Astrocyte of the hippocampus (primary cell): Measurements from ENCODE around the gene RYR2.

Experiments
- DNase-seq: peaks from one replicate; pipeline ENCODE4 v3.0.0; 2011; ENCODE audit warnings: low read depth, low spot score

The RYR2 gene

DNA sequence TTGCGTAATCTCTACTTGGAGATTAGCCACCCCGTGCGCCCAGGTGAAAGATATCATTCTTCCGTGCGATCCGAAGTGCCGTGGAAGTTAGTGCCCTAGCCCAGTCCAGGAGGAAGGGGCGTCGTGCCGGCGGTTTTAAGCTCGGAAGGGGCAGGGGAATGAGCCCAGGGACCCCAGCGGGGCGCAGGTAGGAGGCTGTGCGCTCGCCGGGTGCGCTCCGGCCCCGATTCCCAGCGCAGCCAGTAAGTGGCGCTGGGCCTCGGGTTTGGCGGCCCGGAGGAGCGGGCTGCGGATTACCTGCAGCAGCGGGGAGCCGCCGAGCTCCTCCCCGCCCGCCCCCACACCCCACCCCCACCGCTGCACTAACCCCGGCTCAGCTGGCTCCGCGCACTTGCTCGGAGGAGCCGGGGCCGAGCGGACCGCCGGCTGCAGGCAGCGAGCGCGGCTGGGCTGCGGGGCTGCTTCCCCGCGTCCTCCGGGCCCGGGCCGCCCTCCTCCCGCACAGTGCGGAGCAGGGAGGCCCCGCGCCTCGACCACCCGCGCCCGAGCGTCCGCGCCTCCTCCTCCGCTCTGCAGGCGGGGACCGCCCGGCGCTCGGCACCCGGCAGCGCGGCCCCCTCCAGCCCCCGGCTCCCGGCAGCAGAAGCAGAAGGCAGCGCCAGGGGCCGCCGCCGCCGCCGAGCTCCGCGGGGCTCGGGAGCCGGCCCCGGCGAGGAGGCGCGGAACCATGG, at the start of gene RYR2:
TSS of gene RYR2 (plus strand) at position 390 of the 731 bp plus-strand sequence. CDS start at position 728, 338 bp downstream.
- peak; percentile 40 for DNase-seq

DNA sequence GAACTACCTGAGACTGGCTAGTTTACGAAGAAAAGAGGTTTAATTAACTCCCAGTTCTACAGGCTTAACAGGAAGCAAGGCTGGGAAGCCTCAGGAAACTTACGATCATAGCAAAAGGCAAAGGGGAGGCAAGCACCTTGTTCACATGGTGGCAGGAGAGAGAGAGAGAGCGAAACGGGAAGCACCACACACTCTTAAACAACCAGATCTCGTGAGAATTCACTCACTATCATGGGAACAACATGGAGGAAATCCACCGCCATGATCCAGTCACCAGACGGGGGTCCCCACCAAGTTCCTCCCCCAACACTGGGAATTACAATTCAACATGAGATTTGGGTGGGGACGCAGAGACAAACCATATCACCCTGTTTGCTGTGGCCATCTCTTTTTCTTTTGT, 49.5 kb upstream of the RYR2 start:
- no peak for DNase-seq

- DNase-seq = no peak
These were observed 47.5 kb upstream of the RYR2 start for GRCh38 chr1:236994450-236994849.

GRCh38 chr1:236997361-236997760, 44.6 kb upstream of the RYR2 start:
- no peak for DNase-seq

DNA sequence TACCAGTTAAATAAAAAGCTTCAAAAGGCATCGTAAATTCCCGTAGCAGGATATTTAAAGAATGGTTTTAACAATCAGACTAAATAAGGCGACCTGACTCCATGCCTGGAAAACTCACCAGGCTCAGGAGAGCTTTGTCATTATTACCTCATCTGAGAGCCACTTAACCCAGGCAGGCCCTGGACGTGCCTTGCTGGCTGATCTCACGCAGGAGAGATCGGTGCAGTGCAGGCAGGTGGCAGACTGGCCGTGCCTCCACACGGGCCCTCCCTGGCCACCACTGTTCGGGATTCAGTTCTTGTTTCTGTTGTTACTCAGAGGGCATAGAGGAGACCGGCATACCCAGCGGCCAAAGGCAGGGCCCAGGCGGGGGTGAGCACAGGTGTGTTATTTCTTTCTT, 44.1 kb upstream of the RYR2 start:
- DNase-seq = no peak

GRCh38 chr1:236998546-236998945, 43.4 kb upstream of the RYR2 start:
- no peak for DNase-seq

DNA sequence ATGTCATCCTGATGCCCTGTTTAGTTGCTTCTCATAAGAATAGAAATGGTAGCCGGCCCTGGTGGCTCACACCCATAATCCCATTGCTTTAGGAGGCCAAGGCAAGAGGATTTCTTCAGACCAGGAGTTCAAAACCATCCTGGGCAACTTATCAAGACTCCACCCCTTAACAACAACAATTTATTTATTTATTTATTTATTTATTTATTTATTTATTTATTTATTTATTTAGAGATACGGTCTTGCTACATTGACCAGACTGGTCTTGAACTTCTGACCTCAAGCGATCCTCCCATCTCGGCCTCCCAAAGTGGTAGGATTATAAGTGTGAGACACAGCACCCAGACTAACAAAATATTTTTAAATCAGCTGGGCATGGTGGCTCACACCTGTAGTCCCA, 41.8 kb upstream of the RYR2 start:
- no peak for DNase-seq

- no peak for DNase-seq
These were observed 38.5 kb upstream of the RYR2 start for GRCh38 chr1:237003516-237003915.

DNA sequence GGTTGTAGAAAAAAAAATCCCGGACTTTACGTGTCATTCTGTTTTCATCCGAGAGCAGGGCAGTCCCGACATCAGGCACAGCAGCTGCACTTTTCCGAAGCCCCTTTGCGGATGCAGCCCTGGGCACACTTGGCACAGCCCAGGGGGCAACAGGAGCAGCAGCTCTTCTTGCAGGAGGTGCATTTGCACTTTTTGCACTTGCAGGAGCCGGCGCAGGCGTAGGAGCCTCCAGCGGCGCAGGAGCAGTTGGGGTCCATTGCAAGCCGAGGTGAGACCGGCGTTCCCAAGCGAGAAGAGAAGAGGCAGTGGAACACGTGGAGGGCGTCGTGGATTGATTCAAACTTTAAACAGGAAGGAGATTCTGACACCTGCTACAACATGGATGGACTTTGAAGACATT, 37.9 kb upstream of the RYR2 start, which contains the start of gene MT1HL1:
TSS of gene MT1HL1 (minus strand) at position 326 of the 400 bp plus-strand sequence. CDS start at position 257, 69 bp downstream.
- DNase-seq = no peak

DNA sequence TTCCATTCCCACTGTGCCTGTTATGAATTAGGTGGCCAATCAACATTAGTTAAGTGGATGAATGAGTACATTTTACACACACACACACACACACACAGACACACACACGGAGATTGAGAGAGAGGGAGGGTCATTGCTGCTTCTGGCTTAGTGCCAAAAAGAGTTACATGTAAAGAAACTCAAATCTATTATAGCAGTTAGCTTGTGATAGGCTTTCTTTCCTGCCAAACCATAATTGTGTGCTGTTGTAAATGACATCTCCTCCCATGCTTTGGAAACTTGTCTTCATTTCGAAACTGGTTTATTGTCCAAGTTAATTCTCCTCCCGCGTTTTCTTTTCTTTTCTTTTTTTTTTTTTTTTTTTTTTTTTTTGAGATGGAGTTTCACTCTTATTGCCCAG, 36.3 kb upstream of the RYR2 start:
- DNase-seq = no peak

- no peak for DNase-seq
These were observed 34.7 kb upstream of the RYR2 start for GRCh38 chr1:237007147-237007881.

GRCh38 chr1:237009611-237010010, 32.4 kb upstream of the RYR2 start:
- DNase-seq = no peak

- DNase-seq = no peak
These were observed 30.6 kb upstream of the RYR2 start for GRCh38 chr1:237011432-237011831.

GRCh38 chr1:237012361-237012760, 29.6 kb upstream of the RYR2 start:
- DNase-seq = no peak

- peak; percentile 74 for DNase-seq
These were observed 29.1 kb upstream of the RYR2 start for GRCh38 chr1:237012788-237013383.

DNA sequence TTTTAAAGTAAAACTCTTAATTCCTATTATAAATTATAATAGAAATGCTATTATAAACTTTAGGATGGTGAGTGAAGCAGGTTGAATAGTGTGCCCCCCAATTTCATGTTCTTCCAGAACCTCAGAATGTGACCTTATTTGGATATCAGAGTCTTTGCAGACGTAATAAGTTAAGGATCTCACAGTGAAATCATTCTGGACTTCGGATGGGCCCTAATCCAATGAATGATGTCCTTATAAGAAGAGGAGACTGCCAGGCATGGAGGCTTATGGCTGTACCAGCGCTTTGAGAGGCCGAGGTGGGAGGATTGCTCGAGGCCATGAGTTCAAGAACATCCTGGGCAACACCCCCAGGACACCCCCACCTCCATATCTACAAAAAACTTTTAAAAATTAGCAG, 28.4 kb upstream of the RYR2 start:
- DNase-seq = no peak

- no peak for DNase-seq
These were observed 25.4 kb upstream of the RYR2 start for GRCh38 chr1:237016626-237017025.

DNA sequence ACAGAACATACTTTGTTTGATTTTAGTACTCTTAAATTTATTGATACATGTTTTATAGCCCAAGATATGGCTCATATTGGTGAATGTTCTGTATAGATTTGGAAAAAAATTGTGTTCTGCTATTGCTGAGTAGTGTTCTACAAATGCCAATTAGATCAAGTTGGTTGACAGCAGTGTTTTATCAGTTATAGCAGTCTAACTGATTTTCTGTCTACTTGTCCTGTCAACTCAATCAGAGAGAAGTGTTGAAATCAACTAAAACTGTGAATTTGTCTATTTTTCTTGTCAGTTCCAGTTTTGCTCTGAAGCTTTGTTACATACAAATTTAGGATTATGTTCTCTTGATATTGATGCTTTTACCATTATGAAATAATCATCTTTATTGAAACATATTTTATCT, 23.1 kb upstream of the RYR2 start:
- no peak for DNase-seq

GRCh38 chr1:237025358-237026074, 16.5 kb upstream of the RYR2 start:
- no peak for DNase-seq

DNA sequence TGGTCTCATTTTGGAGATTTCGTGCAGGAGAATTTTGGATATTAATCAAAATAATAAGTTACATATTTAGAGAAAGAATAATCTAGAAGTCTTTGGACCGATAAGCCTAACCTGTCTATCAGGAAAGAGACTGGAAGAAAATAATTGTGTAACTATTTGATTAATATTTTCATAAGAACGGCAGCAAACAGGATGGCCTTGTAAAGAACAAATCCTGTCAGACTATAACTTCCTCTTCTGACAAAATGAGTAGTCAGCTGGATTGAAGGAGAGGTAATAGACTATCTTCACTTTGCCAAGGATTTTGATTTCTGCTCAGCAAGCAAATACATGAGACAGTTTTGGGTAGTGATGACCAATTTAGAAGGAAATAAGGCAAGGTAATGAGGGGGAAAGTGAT, 12.7 kb upstream of the RYR2 start:
- no peak for DNase-seq

- no peak for DNase-seq
These were observed 12.0 kb upstream of the RYR2 start for GRCh38 chr1:237029850-237030535.
